Left lung (tissue), 10 donors: ENCODE measurements around the gene MAGI1. TPM values are rescaled to one million over a fixed set of nuclear protein-coding genes. Genes with fewer than 3 reads are reported as not detected.

Experiments used
- ATAC-seq: fragments of 200-7000 bp; cut with Tn5 transposase; one replicate; pipeline ENCODE4 v1.9.1; 2020; ENCODE audit warnings: moderate library complexity
- DNase-seq, 4 donors: peaks; one replicate each; pipeline ENCODE4 v3.0.0-alpha.2; 2013 to 2020
- H3K27ac ChIP-seq, 2 donors: fragments of 200-600 bp; sonication (generic) in 1 of 2; one replicate each; pipeline versions ENCODE4 v1.5.0 to v1.8.0; 2020 to 2021
- H3K27me3 ChIP-seq, 2 donors: fragments of 200-600 bp; sonication (generic) in 1 of 2; one replicate each; pipeline versions ENCODE4 v1.5.0 to v1.8.0; 2020 to 2021
- H3K36me3 ChIP-seq, 2 donors: fragments of 200-600 bp; sonication (generic) in 1 of 2; one replicate each; pipeline versions ENCODE4 v1.5.0 to v1.8.0; 2020 to 2021
- H3K4me1 ChIP-seq, 2 donors: fragments of 200-600 bp; one replicate each; pipeline ENCODE4 v1.8.0; 2021
- H3K4me3 ChIP-seq, 2 donors: fragments of 200-600 bp; sonication (generic) in 1 of 2; one replicate each; pipeline versions ENCODE4 v1.5.0 to v1.8.0; 2020 to 2021; ENCODE audit warnings: mild to moderate bottlenecking in 1 of 2
- H3K9me3 ChIP-seq, 2 donors: fragments of 200-600 bp; sonication (generic) in 1 of 2; one replicate each; pipeline versions ENCODE4 v1.5.0 to v1.8.0; 2020 to 2021
- CTCF ChIP-seq, 2 donors: fragments of 200-600 bp; sonication (generic) in 1 of 2; IDR thresholded peaks; one replicate each; pipeline versions ENCODE4 v1.5.0 to v1.8.0; 2021; ENCODE audit warnings: antibody characterized with exemption in 2 of 2
- intact Hi-C, 2 donors: fragments of 100-400 bp; cut with DNase I; formaldehyde crosslinking; loops; one replicate each; pipeline versions ENCODE4 v1.11.2 to v1.14.2; 2022
- polyA plus RNA-seq, 6 donors: library from polyadenylated mRNA; unstranded; fragments of 120-200 nt; gene quantifications; one replicate each; pipeline ENCODE4 v1.2.1, GENCODE V29; 2013; ENCODE audit not compliant: insufficient read length in 6 of 6
- total RNA-seq, 2 donors: library from RNA; stranded (reverse); fragmentation: NEBNext Ultra II Directional; extraction: Animal tissue kit (Norgen Biotek cat#: 25700); gene quantifications; one replicate each; pipeline ENCODE4 v1.2.1, GENCODE V29; 2021
- donor health status: DM: no; HTN: yes; CAD: no.
- donor health status: DM: no; HTN: no; CAD: no.

MAGI1 gene
- total and polyA plus RNA-seq, 8 donors, result 25.4 to 32.0 (median 28.7) TPM

- Histone ChIP-seq H3K9me3 (no peaks in the 10 kb centered on the region), H3K4me3 (no peak overlapping the region), H3K36me3 (no peaks in the 10 kb centered on the region), H3K4me1 (no peaks in the 10 kb centered on the region), H3K27me3 (no peaks in the 10 kb centered on the region), H3K27ac (no peak overlapping the region)
- ATAC-seq (no peak), DNase-seq (no peak)
- no peak for TF ChIP-seq CTCF (IDR thresholded peaks at IDR 0.05)
- intact Hi-C loops, result no loop called here
Observed at GRCh38 chr3:65449841-65450428, 588.8 kb downstream of the MAGI1 start.

- DNase-seq, result no peak
- intact Hi-C loops, result no loop called here
- Histone ChIP-seq H3K9me3 (no peaks in the 10 kb centered on the region), H3K4me1 (no peaks in the 10 kb centered on the region), H3K27ac (no peak overlapping the region), H3K36me3 (no peaks in the 10 kb centered on the region), H3K4me3 (no peak overlapping the region), H3K27me3 (no peaks in the 10 kb centered on the region)
- ATAC-seq, result no peak
- TF ChIP-seq CTCF (IDR thresholded peaks at IDR 0.05), result no peak
Observed at GRCh38 chr3:65448120-65448519, 590.6 kb downstream of the MAGI1 start.

GRCh38 chr3:65445573-65446169 lies 593.0 kb downstream of the MAGI1 start:
- Histone ChIP-seq H3K4me3 (no peak overlapping the region), H3K4me1 (no peaks in the 10 kb centered on the region), H3K9me3 (no peaks in the 10 kb centered on the region), H3K27ac (no peak overlapping the region), H3K36me3 (no peaks in the 10 kb centered on the region), H3K27me3 (no peaks in the 10 kb centered on the region)
- TF ChIP-seq CTCF (IDR thresholded peaks at IDR 0.05), result no peak
- no peak for ATAC-seq
- intact Hi-C loops, result no loop called here
- no peak for DNase-seq

GRCh38 chr3:65444447-65444815 lies 594.3 kb downstream of the MAGI1 start:
- TF ChIP-seq CTCF (IDR thresholded peaks at IDR 0.05), result no peak
- intact Hi-C loops, result no loop called here

GRCh38 chr3:65443739-65444446 lies 594.8 kb downstream of the MAGI1 start:
- H3K9me3 ChIP-seq, result no peaks in the 10 kb centered on the region
- no peaks in the 10 kb centered on the region for H3K27me3 ChIP-seq
- DNase-seq, result no peak
- no peak for ATAC-seq
- intact Hi-C loops, result no loop called here
- no peaks in the 10 kb centered on the region for H3K36me3 ChIP-seq
- no peak overlapping the region for H3K27ac ChIP-seq
- no peak for TF ChIP-seq CTCF (IDR thresholded peaks at IDR 0.05)
- H3K4me3 ChIP-seq, result no peak overlapping the region
- no peaks in the 10 kb centered on the region for H3K4me1 ChIP-seq

More at GRCh38 chr3:65444447-65444815, 594.3 kb downstream of the MAGI1 start:
- H3K27ac ChIP-seq, result no peak overlapping the region
- H3K9me3 ChIP-seq, result no peaks in the 10 kb centered on the region
- no peaks in the 10 kb centered on the region for H3K27me3 ChIP-seq
- no peak for DNase-seq
- H3K36me3 ChIP-seq, result no peaks in the 10 kb centered on the region
- ATAC-seq, result no peak
- H3K4me3 ChIP-seq, result no peak overlapping the region
- no peaks in the 10 kb centered on the region for H3K4me1 ChIP-seq
